GM13977 (cell line): Measurements from ENCODE around the gene TLCD3A.

Source experiments
- DNase-seq: peaks from one replicate; pipeline ENCODE4 v3.0.0; 2012; ENCODE audit warnings: low spot score
- CTCF ChIP-seq: IDR thresholded peaks from 2 replicates; pipeline ENCODE4 v1.5.1; 2012; ENCODE audit warnings: mild to moderate bottlenecking, control low read depth; ENCODE audit not compliant: insufficient read depth; ENCODE audit errors: extremely low read depth, missing control alignments
- in situ Hi-C: fragments of 300-500 bp; cut with MboI; formaldehyde crosslinking; loops from one replicate; pipeline ENCODE4 v1.12.0; 2022; ENCODE audit warnings: low sequenced_read_pairs, low pct_unique_long_range_greater_than_20kb, mixed read lengths, inconsistent platforms; ENCODE audit not compliant: unreplicated experiment

Gene TLCD3A

GRCh38 chr17:725746-726145 lies 6.7 kb upstream of the TLCD3A start:
- DNase-seq, result no peak
- no peak for TF ChIP-seq CTCF
- in situ Hi-C loops, result no loop called here

GRCh38 chr17:726271-726919 lies 6.0 kb upstream of the TLCD3A start:
- TF ChIP-seq CTCF, result no peak
- no peak for DNase-seq
- in situ Hi-C loops, result no loop called here

- TF ChIP-seq CTCF, result no peak
- DNase-seq, result no peak
- in situ Hi-C loops, result no loop called here
Observed at GRCh38 chr17:728911-729310, 3.5 kb upstream of the TLCD3A start.

GRCh38 chr17:731644-732066 lies 741 bp upstream of the TLCD3A start:
- no peak for DNase-seq
- TF ChIP-seq CTCF, result no peak
- in situ Hi-C loops, result no loop called here

- peak; percentile 48 for DNase-seq
- no peak for TF ChIP-seq CTCF
- in situ Hi-C loops, result no loop called here
Observed at GRCh38 chr17:732902-733720, 715 bp downstream of the TLCD3A start.

GRCh38 chr17:733743-734142 lies 1.3 kb downstream of the TLCD3A start:
- TF ChIP-seq CTCF, result no peak
- in situ Hi-C loops, result no loop called here
- no peak for DNase-seq
